GM12801 (cell line): ENCODE results near the gene CDK14.

Experiments
- TF ChIP-seq, protein P1 (sequence below): IDR thresholded peaks from one replicate; pipeline ENCODE4 v1.5.1; 2011; ENCODE audit warnings: control low read depth; ENCODE audit not compliant: insufficient read length; ENCODE audit errors: extremely low read depth

The CDK14 gene

GRCh38 chr7:90804370-90804769 is 208.2 kb downstream of the CDK14 start:
- TF ChIP-seq, protein P1, sequence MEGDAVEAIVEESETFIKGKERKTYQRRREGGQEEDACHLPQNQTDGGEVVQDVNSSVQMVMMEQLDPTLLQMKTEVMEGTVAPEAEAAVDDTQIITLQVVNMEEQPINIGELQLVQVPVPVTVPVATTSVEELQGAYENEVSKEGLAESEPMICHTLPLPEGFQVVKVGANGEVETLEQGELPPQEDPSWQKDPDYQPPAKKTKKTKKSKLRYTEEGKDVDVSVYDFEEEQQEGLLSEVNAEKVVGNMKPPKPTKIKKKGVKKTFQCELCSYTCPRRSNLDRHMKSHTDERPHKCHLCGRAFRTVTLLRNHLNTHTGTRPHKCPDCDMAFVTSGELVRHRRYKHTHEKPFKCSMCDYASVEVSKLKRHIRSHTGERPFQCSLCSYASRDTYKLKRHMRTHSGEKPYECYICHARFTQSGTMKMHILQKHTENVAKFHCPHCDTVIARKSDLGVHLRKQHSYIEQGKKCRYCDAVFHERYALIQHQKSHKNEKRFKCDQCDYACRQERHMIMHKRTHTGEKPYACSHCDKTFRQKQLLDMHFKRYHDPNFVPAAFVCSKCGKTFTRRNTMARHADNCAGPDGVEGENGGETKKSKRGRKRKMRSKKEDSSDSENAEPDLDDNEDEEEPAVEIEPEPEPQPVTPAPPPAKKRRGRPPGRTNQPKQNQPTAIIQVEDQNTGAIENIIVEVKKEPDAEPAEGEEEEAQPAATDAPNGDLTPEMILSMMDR: no peak

DNA sequence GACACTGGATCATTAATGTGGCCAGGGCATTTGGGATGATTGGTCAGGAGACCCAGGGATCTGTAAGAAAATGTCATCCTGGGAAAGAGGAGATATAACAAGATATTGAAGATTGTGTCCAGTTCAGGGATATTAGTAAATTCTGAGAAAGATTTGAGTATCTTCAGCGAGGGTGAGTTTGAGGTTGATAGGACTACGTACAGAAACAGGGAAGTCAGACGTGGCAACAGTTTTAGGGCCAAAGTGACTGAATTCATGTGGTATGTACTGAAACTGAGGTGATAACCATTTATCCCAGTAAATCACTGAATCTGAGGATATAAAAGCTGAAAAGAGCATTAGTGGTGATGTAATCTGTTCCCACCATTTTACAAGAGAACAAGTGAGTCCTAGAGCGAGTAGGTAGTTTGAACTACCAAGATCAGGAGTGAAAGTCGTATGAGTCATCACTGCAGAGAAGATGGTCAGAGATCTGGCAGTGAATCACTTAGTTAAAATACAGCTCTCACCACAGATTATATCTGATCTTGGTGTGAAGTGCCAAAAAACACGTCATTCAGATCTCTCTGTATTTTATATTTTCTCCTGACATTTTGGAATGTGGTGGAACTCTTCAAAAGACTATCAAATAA is 220.5 kb downstream of the CDK14 start:
- TF ChIP-seq, protein P1: no peak

- TF ChIP-seq, protein P1: no peak
Observed at GRCh38 chr7:90817151-90817550, 221.0 kb downstream of the CDK14 start.

GRCh38 chr7:90817846-90818245 is 221.7 kb downstream of the CDK14 start:
- TF ChIP-seq, protein P1: no peak

- TF ChIP-seq, protein P1: no peak
Observed at GRCh38 chr7:90818341-90818740, 222.2 kb downstream of the CDK14 start.

GRCh38 chr7:90821961-90822620 is 226.0 kb downstream of the CDK14 start:
- TF ChIP-seq, protein P1: no peak

- TF ChIP-seq, protein P1: no peak
Observed at GRCh38 chr7:90824386-90825307, 228.5 kb downstream of the CDK14 start.
